OCI-M1 (cell line): ENCODE results near the gene ACAD10.
"Not testable (repeated sequence)": the region's sequence is repeated elsewhere in the genome, so short reads cannot be mapped to it uniquely, and the experiment has no call there.

Experiments used
- DNase-seq: peaks from one replicate; lab custom pipeline; 2025; lab: John Stamatoyannopoulos, UW

ACAD10 gene

DNA sequence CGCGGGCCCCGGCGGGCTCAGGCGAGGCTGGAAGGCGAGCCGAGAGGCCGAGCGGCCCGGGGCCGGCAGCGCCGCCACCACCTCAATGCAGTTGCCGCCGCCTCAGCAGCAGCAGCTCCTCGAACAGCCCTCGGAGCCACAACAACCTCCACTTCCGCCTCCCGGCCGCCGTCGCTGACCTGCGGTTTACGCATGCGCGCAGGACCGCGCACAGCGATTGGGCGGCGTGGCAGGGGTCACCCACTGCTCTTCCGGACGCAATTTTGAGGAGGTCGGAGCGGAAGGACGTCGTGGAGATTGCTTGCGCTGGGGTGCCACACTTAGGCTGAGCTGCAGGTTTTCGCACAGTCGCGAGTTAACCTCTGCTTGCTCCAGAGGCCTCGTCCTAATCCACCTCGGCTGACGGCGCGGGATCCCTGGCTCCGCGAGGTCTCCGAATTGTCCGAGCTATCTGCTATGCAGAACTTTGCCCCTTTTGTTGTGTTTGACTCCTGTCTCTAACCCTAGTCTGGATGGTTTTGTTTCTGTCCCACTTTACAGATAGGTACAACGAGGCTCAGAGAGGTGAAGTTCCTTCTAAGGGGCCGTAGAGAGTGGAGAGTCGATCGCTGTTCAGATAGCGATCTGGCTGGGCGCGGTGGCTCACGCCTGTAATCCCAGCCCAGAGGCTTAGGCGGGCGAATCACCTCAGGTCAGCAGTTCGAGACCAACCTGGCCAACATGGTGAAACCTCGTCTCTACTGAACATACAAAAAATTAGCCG, at the start of gene ACAD10, which contains the start of gene BRAP:
ACAD10 (plus strand) TSS at position 243 of the 763 bp plus-strand sequence. CDS start 6,657 bp downstream, outside the sequence.
BRAP (minus strand) TSS at position 146 of the 763 bp plus-strand sequence. CDS start 164 bp downstream, outside the sequence.
- peak; percentile 97 for DNase-seq

DNA sequence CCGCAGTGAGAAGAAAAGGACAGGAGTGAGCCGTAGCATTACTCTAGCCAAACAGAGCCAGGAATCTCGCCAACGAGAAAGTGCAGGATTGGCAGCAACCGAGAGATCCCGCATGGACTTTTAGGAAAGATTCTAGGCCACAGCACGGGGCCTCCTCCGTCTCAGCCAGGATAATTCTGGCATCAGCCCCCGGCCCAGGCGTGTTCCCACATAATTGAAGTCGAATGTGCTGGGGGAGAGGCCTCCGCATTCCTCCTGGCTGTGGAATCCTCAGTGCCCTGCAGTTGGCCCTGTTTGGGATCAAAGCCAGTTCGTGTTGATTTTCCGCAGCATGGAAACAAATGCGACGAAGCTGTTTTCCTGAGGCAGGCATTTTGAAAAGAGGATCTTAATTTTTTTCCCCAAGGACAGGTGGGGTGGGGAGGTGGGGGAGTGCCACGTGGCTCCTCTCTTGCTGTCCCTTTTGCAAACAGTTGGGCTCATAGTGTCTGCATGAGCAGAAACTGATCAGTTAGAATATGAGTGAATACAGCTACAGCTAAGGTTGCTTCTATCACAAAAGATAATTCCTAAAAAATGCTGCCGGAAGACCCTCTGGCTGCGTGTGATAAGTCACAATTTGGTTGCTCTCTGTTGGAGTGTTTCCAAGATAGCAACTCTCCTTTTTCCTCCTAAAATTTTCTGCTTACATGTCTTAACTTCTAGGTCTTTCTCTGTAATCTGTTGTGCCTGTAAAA, 49.5 kb upstream of the ACAD10 start:
- DNase-seq: peak; percentile 90

DNA sequence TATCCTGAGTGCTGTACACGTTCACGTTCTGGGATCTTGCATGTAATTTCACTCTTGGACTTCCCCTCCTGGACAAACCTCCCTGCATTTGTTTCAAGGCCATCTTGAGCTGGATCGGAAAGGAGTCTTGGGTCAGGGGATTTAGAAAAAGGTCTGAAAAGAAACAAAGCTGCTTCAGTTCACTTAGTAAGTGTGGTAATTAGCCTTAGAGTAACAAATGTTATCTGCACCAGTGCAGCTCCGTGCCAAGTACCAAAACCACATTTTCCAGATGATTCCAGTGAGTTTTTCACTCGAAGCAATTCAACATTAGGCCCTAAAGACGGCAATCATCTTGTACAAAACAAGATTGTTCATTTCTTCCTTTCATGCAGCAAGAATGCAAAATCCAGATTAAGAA, 47.3 kb upstream of the ACAD10 start:
- DNase-seq: peak; percentile 3

DNA sequence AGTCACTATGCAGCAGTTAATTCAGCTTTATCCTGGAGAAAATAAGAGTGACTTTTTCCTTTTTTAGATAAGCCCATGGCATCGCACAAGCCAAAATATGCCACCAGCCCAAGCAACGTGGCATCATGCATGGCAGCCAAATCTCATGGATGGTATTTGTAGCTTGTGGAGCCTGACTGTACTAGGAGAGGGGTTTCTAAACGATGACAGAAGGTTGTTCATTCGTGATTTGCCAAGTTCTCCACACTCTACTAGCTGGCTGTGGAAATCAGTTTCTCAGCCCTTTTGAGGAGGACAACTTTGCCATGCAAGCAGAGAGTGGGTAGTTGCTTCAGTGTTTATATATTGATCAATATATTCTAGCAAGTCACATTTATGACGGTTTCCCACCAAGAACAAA, 45.3 kb upstream of the ACAD10 start:
- DNase-seq: no peak

DNA sequence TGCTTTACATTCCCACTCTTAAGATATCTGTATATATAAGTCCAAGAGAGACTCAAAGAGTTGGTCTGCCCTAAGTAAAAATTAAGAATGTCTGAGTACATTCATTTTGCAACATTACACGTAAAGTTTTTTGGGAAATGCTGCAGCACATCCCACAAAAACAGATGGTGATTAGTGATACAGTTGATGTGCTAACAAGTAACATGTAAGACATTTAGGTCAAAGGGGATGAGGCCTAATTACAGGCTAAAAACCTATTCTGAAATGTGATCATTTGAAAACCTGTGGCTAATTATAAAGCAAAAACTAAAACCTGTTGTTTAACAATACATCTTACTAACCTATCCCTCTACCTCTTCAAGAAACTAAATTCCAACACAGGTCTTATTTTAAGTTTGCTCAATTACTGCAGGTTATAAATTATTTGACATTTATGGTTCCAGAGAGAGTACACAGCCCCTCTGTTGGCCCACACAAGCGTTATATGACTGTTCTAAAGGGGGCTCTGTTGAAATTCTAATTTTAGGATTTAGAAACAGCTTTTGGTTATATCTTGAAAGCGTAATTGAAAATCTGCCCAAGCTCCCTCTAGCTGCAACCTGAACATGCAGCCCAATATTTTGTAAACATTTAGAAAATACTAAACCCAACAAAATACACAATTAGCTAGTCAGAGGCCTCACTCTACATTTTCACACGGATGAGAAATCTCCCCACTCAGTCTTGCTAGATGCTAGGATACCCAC, 43.0 kb upstream of the ACAD10 start:
- DNase-seq: no peak

DNA sequence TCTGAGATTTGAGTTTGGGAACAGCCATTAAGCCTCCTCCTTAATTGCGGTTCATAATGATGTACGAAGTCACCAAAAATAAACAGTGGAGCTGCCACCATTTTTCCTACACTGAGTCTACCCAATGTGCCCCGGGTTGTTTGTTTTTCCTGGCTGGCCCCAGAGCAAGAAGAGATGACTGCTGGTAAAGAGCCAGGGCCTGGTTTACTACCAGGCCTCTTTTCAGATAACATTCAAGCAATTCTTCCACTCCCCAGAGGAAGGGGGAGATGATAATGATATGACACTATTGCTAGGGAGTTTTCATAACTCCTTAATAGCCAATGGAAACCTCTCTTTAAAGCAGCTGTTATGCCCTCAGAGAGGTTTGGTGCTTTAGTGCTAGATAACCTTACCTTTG, 42.4 kb upstream of the ACAD10 start:
- no peak for DNase-seq

DNA sequence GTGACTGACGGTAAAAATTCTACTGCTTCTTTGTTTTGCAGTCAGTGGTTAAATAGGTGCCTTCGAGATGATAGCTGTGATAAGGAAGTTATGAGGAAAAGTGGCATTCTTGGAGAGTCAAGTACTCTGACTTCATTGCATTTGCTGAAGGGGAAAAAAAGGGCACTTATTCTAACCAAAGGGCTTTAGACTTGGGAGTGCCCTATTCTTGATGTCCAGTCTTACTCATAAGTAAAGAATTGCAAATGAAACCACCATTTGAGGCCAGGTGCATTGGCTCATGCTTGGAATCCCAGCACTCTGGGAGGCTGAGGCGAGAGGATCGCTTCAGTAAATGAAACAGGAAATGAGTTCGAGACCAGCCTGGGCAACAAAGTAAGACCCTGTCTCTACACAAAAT, 40.4 kb upstream of the ACAD10 start:
- DNase-seq: no peak

DNA sequence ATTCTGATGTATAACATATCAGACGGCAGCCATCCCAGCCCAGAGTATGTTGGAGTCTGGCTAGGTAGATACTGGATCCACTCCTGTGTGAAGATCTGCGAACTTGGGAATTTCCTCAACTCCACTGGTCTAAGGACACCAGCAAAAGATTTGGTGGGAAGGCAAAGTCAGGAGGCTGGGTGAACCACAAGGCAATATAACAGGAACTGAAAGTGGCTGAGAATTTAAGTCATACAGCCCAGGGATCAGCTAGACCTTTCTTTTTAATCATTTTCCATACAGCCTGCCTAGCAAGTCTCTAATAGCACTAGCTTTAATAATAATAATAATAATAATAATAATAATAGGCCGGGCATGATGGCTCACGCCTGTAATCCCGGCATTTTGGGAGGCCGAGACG, 34.9 kb upstream of the ACAD10 start:
- no peak for DNase-seq

DNA sequence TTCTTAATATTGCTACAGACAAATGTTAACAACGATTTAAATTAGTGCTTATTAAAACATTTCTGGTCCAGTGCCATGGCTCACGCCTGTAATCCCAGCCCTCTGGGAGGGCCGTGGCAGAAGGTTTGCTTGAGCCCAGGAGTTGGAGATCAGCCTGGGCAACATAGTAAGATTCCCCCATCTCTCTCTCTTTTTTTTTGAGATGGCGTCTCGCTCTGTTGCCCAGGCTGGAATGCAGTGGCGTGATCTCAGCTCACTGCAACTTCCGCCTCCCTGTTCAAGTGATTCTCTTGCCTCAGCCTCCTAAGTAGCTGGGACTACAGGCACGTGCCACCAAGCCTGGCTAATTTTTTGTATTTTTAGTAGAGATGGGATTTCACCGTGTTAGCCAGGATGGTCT, 33.3 kb upstream of the ACAD10 start:
- not testable (repeated sequence) for DNase-seq

DNA sequence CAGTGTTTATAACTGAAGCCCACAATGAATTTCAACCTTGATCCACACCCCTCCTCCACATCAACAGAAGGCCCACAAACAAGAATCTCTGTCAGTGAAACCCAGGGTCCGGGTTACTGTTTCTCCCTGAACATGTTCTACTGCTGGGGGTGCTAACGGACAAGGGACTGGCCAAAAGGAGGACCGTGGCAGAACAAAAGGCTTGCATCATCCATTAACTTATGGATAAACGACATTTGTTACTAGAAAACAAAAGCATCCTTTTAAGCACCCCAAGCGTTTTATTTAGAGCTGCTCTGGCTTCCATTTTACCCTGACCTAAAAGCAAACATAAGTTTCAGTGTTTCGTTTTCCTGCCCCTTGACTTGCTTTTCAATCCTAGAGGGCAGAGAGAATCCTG, 32.3 kb upstream of the ACAD10 start:
- DNase-seq: no peak

DNA sequence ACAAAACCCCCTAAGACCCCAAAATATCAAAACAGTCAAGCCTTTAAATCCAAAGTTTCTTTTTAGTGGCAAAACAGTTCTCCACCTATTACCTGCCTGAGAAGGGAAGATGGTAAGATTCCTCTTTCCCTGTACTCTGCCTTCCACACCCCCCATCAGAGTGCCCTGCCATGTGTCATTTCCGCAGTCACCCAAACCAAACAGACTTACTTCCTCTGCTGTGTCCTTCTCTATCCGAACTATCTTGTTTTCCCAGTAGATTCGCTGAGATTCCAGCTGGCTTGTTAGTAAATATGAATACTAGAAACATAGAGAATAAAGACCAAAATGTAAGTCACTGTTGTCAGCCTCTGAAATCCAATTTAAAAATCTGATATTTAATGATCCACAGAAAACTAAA, 30.5 kb upstream of the ACAD10 start:
- no peak for DNase-seq

DNA sequence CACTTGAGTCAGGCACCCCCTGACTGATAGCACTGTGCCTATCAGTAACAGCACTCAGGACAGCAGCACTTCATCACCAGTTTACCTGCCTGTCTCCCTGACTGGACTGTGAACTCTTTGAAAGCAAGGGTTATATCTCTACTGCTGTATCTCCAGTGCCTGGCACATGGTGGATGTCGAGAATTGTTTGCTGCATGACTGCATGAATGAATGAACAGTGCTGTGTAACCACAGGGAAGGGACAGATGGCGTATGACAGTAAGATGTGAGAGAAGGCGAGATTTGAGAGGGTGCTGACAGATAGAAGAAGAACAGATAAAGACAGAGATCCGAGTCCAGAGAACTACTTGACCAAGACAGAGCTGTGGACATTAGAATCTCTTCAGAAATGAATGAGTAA, 29.8 kb upstream of the ACAD10 start:
- DNase-seq: no peak

DNA sequence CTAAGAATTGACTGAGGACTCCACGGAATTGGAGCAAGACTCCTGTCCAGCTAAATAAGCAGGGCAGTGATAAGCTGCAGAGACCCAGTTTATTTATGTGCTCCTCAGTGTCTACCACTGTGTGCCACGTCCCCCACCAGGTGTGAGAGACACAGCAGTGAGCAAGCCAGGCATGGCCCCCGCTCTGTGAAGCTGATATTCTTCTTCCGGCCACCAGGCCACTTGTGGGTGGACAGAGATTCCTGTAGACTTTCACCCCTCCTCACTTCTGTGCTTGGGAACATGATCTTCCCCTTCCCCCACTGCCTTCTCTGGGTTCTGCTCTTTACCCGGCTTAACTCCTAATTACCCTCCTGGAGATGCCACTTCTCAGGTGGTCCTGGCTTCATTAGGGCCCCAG, 21.4 kb upstream of the ACAD10 start:
- no peak for DNase-seq

DNA sequence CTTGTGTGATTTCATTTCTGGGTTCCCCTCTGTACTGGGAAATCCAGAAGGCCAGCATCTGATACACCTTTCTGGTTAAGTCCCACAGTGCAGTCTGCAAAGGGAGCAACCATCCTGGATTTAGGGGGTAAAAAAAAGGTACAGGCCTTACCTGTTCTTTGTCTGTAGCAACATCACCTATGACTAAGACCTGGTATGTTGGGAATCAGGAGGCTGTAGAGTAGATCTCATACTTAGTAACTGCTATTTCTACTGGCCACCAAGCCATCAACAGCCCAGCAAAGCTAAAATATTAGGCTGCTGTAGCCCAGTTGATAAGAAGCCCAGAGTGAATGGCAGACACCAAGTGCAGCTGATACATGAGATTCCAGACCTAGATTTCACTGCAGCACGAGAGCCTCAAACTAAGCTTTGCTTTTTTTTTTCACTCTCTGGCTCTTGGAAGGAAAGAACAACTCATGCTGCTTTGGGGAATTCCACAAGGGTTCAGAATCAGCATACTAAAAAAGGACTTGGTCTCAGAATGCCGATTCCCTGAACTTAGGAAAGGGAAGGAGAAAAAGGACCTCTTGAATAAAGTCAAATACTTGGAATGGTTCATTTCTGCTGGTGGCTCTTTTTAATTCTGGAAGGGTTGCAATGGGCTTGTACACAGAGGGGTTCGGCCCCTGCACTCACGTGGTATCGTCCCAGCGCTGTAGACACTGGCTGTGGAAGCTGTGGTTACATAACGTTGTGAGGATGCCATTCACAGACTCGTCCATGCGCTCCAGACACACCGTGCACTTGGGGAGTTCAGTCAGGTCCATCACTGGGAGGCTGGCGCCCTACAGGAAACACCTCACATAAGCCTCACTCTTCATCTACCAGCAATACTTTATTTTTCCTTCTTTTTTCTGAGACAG, 20.6 kb upstream of the ACAD10 start:
- no peak for DNase-seq

DNA sequence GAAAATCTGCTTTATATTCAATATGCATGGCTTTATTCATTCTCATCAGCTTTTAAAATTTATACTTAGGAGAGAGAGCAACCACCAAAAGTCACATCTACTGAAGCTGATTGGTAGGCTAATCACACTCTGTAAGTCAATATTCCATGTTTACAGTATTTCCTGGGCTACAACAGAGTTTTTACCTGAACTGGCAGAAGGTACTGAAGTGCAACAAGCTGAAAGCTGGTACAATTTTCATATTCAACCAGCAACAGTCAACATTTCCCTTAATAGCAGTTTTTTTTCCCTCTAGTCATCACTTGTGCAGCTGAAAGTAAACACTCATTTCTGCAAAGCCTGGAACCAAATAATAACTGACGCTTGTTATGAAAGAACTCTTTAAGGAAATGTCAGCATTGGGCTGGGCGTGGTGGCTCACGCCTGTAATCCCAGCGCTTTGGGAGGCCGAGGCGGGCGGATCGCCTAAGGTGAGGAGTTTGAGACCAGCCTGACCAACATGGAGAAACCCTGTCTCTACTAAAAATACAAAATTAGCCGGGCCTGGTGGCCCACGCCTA, 13.0 kb upstream of the ACAD10 start:
- DNase-seq: no peak

DNA sequence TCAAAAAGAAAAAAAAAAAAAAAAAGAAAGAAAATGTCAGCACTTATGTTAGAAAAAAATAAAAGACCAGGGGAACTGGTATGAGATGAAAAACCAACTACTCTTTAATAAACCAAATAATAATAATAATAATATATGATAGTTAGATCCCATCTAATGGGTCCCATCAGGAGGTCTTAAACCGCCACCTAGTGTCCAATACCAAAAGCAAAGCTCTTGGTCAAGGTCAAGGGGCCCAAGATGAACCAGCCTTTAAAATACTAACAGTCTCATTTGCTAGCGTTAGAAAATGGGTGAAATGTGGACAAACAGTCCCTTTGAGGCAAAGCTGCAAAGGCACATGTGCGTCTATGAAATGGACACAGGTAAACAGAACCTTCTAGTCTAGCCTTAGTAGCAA, 12.3 kb upstream of the ACAD10 start:
- DNase-seq: peak; percentile 48

DNA sequence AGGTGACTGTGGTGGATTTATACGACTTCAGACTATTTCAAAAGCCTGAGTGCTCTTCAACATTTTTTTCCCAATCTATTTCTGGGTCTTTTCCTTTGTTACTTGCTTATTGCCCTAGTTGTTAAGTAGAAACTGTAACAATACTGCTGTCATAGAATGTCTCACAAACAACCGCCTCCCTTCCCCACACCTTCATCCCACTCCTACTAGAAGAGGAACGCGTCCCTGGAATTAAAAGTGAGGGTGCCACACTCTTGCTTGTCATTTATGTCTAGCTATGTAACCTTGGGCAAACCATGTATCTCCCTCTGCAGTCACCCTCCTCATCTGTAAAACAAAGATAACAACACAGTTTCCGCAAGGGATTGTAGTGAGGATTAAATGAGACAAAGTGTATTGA, 8.7 kb upstream of the ACAD10 start:
- no peak for DNase-seq

DNA sequence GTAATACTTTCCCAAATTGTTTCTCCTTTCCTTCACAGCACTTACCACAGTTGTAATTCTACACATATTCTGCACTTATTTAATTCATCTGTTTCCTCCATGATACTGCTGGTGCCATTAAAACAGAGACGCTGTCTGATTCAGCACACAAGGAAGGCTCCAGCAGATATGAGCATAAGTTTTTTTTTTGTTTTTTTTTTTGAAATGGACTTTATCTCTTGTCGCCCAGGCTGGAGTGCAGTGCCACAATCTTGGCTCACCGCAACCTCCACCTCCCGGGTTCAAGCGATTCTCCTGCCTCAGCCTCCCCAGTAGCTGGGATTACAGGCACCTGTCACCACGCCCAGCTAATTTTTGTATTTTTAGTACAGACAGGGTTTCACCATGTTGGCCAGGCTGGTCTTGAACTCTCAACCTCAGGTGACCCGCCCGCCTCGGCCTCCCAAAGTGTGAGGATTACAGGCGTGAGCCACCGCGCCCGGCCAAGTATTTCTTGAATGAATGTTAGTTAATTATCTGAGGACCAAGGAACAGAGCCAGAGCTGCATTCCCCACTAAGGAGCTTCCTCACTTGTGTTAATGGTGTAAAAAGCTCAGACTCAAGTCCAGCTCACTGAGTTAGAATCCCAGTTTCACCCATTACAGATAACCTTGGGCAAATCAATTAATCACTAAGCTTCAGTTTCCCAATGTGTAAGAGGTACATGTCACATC, 1.2 kb upstream of the ACAD10 start:
- DNase-seq: peak; percentile 33

DNA sequence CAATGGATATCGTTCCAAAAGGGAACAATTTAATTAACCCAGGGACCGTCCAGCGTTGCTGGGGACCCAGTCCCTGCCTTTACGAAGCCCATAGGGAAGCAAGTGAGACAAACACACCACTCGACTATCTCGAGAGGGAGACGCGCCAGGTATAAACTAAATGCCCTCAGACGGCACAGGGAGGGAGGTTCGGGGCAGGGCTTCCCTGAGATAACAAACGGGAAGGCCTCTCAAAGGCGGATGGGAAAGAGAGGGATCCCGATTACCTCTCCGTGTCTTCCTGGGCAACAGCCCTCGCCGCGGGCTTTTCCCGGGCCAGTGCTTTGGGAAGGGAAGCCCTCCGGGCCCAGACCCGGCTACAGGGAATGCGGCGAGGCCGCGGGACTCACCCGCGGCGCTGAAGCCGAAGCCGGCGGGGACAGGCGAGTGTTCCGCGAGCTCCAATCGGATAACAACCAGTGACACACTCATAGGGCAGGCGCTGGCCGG, 487 bp upstream of the ACAD10 start:
- DNase-seq: peak; percentile 58

DNA sequence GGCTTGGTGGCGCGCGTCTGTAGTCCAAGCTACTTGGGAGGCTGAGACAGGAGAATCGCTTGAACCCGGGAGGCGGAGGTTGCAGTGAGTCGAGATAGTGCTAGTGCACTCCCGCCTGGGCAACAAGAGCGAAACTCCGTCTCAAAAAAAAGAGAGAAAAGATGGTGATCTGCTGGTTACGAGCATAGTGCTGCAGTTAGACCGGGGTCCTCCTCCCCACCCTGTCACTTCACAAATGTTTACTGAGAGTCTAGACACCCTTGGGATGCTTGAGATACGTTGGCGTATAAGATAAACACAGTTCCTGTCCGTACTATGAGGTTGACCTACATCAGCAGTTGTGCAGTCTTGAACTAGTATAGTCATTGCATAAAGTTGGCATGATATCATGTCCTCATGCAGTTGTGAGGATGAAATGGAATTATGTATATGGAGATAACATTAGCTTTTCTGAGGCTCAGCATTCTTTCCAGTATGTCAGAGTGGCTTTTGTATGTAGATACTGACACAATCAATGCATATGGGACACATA, 787 bp downstream of the ACAD10 start:
- peak; percentile 48 for DNase-seq
